SH-SY5Y (cell line): ENCODE measurements around the gene UBE2Z.

Experiments
- GATA2 ChIP-seq: IDR thresholded peaks from 2 replicates; pipeline ENCODE4 v1.6.1; 2011; ENCODE audit warnings: mild to moderate bottlenecking, low read depth, low read length
- GATA3 ChIP-seq: IDR thresholded peaks from 2 replicates; pipeline ENCODE4 v1.6.1; 2011; ENCODE audit warnings: low read depth, mild to moderate bottlenecking, low read length, moderate library complexity

DNA sequence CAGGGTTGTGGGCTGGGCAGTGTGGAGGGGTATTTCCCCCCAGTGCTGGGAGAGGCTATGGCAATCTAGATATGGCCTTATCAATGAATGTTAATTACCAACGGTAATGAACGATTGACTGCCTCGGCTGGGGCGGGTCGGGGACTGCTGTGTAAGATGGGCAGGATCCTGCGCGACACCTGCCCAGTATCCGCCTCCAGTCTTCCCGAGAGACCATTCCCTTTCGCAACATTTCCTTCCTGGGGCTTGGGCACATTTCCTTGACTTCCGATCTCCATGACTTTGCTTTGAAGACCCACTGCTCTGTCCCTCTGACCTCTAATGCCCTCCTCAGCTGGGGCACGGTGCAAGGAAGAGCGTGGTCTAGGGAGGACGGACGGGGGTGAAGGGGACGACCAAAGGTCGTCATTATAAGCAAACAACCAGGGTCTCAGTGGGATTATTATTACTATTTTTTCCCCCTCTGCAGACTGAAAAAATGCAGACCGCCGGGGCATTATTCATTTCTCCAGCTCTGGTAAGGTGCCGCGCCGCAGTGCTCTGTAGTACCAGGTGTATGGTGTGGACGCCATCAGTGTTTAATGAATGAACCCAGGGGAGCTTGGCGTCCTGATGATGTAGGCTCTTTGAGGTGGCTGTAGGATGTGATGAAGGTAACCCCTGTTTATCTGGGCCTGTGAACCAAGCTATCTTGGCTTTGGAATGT lies 15.1 kb upstream of the UBE2Z start:
- TF ChIP-seq GATA2: no peak
- no peak for TF ChIP-seq GATA3
